Mucosa of descending colon (tissue), 3 donors: Measurements from ENCODE around the gene SPDEF. TPM values are rescaled to one million over a fixed set of nuclear protein-coding genes. Genes with fewer than 3 reads are reported as not detected.

Source experiments
- ATAC-seq: fragments of 200-7000 bp; cut with Tn5 transposase; one replicate; pipeline ENCODE4 v1.9.1; 2020; ENCODE audit warnings: mild to moderate bottlenecking, moderate library complexity
- DNase-seq, 3 donors: peaks; one replicate each; pipeline ENCODE4 v3.0.0-alpha.2; 2020
- H3K36me3 ChIP-seq: fragments of 200-600 bp; one replicate; pipeline ENCODE4 v1.8.0; 2021; ENCODE audit warnings: low read depth, mild to moderate bottlenecking
- H3K4me1 ChIP-seq: fragments of 200-600 bp; one replicate; pipeline ENCODE4 v1.8.0; 2021; ENCODE audit warnings: low read depth, mild to moderate bottlenecking
- H3K4me3 ChIP-seq: fragments of 200-600 bp; one replicate; pipeline ENCODE4 v1.8.0; 2021; ENCODE audit warnings: mild to moderate bottlenecking
- H3K9me3 ChIP-seq: fragments of 200-600 bp; one replicate; pipeline ENCODE4 v1.8.0; 2021; ENCODE audit warnings: mild to moderate bottlenecking
- CTCF ChIP-seq: fragments of 200-600 bp; IDR thresholded peaks from one replicate; pipeline ENCODE4 v1.8.0; 2022; ENCODE audit warnings: antibody characterized with exemption, mild to moderate bottlenecking
- intact Hi-C, 2 donors: fragments of 100-400 bp; cut with DNase I in 1 of 2; cut with micrococcal nuclease in 1 of 2; formaldehyde crosslinking; loops; one replicate each; pipeline versions ENCODE4 v1.11.0 to v1.11.1; 2022; cut with DNase I, micrococcal nuclease
- total RNA-seq, 3 donors: library from RNA; stranded (reverse); fragmentation: NEBNext Ultra II Directional in 2 of 3; extraction: Animal tissue kit (Norgen Biotek cat#: 25700) in 2 of 3; gene quantifications; one replicate each; pipeline versions ENCODE4 v1.2.1 to v1.2.4, GENCODE V29; 2021 to 2023
- donor health status: DM: no; HTN: no; CAD: no; lungs with moderate emphysema.
- donor health status: DM: no; HTN: no; CAD: no.
- donor health status: DM: no; HTN: yes; CAD: no.

The SPDEF gene
- total RNA-seq, 3 donors from 2014 or later = 13.8 to 49.1 (median 38.2) TPM

- ATAC-seq (no peak), DNase-seq (peak; percentile 51 to 80 (median 69))
- peaks cover 21% of the 10 kb centered on the region for H3K4me1 ChIP-seq
- TF ChIP-seq CTCF = no peak
- H3K36me3 ChIP-seq = no peaks in the 10 kb centered on the region
- intact Hi-C loops = no loop called here
- no peak overlapping the region for H3K4me3 ChIP-seq
- no peaks in the 10 kb centered on the region for H3K9me3 ChIP-seq
These were observed 24.4 kb downstream of the SPDEF start for GRCh38 chr6:34531580-34532201.

DNA sequence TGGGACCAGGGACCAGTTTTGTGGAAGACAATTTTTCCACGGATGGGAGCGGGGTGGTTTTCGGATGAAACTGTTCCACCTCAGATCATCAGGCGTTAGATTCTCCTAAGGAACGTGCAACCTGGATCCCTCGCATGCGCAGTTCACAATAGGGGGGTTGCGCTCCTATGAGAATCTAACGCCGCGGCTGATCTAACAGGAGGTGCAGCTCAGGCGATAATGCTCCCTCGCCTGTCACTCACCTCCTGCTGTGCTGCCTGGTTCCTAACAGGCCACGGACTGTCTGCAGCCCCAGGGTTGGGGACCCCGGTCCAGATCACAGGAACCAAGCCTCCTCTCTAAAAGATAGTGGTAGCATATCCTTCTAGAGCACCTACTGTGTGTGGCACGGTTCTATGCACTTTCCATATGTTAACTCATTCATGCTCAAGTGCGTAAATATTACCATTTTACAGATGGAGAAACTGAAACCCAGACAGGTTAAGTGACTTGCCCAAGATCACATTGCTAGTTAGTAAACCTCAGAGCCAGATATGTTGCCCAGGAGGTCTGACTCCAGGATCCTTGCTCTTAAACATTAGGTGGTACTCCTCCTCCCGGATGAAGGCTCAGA, 25.3 kb downstream of the SPDEF start:
- Histone ChIP-seq H3K4me3 (no peak overlapping the region), H3K36me3 (no peaks in the 10 kb centered on the region), H3K4me1 (peaks cover 17% of the 10 kb centered on the region), H3K9me3 (no peaks in the 10 kb centered on the region)
- no peak for TF ChIP-seq CTCF
- intact Hi-C loops = no loop called here
- ATAC-seq = no peak
- DNase-seq = peak; percentile 9 to 33 (median 16)

DNA sequence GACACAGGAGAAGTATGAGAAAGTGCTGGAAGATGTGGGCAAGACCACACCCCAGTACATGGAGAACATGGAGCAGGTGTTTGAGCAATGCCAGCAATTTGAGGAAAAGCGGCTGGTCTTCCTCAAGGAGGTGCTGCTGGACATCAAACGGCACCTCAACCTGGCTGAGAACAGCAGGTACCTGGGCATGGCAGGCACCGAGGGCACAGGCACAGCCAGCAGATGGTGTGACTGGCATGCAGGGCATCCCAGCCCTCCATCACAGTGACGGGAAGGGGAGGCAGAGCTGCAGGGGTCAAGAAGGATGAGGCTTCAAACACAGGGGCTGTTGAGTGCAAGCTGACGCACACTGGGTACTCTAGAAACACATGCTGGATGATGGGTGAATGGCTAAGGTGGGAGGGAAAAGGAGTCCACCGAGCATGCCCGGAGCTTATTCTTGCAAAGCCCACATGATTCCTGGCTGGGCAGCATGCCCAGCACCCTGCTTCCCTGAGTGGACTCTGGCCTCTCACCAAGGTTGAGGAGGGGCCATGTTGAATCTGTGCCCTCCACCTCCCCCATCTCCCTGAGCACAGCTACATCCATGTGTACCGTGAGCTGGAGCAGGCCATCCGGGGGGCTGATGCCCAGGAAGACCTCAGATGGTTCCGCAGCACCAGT, 26.3 kb downstream of the SPDEF start:
- intact Hi-C loops = loop anchor here in 1 of 2 donors (10.0 kb wide), 1 partner anchor 75 kb away; no protein-coding TSS in a partner anchor
- no peaks in the 10 kb centered on the region for H3K36me3 ChIP-seq
- DNase-seq = peak; percentile 63 to 70 (median 70)
- ATAC-seq = peak; percentile 39
- H3K4me3 ChIP-seq = no peak overlapping the region
- H3K4me1 ChIP-seq = peaks cover 10% of the 10 kb centered on the region
- no peak for TF ChIP-seq CTCF
- H3K9me3 ChIP-seq = no peaks in the 10 kb centered on the region

- H3K4me3 ChIP-seq = no peak overlapping the region
- TF ChIP-seq CTCF = no peak
- DNase-seq (peak in 2 of 3 donors; percentile 36 to 39), ATAC-seq (no peak)
- H3K36me3 ChIP-seq = no peaks in the 10 kb centered on the region
- H3K4me1 ChIP-seq = peaks cover 10% of the 10 kb centered on the region
- intact Hi-C loops = loop anchor here in 1 of 2 donors (10.0 kb wide), 1 partner anchor 76 kb away; no protein-coding TSS in a partner anchor
- H3K9me3 ChIP-seq = no peaks in the 10 kb centered on the region
These were observed 27.0 kb downstream of the SPDEF start for GRCh38 chr6:34528996-34529664.
